Suppressor macrophage treated with lipopolysaccharide for 1 hour (primary cell): ENCODE results near the gene SEMA5A.

Source experiments
- DNase-seq, 3 donors: peaks; one replicate each; pipeline ENCODE4 v3.0.0-alpha.2; 2020 to 2022

SEMA5A gene

DNA sequence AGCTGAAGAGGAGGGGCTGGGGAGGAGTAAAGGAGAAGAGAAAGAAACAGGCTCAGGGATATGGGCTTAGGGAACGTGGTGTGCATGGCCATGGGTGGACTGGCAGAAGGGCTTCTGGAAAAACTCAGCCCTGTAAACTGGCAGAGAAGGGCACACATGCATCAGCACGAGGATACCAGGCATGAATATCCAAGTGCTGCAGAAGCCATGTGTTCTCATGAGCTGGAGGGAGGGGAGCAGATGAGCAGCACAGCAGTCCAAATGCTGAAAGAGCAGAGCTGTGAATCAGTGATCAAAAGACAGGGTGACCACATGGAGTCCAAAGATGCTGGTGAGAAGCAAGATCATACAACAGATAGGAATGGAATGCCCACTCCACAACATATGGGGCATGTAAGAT, 72.3 kb downstream of the SEMA5A start:
- DNase-seq, result no peak

DNA sequence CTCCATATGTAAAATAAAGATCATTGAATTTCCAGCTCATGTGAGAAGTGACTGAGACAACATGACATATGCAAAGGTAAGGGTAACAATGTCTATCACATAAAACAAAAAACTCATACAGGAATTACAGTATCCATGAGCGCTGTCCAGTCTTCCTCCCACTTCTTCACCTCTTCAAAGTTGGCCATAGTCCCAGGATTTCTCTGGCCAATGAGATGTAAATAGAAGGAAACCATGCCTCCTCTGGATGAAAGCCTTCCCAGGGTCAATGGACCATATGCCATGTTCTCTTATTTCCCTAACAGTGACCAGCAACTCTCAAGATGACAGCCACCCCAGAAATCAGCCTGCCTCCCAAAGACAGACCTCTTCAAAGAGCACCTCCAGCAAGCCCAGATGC, 75.5 kb downstream of the SEMA5A start:
- DNase-seq, result no peak

DNA sequence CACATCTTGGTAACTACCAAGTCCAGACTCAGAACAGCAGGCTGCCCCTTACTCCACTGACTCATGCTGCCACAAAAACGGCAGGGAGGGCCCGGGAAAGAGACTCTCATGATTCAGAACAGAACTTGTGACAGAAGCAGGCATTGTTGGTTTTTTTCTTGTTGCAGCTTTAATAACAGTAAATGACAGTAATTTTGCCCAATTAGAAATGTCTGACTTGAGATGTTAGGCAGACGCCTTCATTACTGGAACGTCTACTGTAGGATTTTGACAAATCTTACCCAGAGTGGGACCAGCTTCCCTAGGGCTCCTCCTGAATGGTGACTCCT, 77.9 kb downstream of the SEMA5A start:
- peak in 2 of 3 donors; percentile 3 to 22 for DNase-seq

- no peak for DNase-seq
Observed at GRCh38 chr5:9467199-9468059, 78.4 kb downstream of the SEMA5A start.

DNA sequence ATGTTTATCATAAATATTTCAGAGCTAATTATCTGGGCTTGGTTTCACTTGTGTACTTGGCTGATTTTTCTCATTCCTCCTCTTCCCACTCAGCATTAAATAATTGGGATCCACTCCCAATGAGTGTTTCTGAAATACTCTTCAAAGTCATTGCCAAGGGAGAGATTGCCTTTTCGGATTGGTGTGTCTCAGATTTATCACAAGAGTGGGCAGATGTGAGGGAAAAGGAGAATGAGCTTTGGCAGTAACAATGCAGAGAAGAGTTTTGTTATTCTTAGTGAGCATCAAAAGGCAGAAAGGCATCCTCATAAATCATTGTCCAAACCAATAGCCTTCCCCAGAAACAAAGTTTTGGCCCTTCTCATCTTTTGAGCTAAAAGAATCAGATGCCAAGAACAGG, 79.2 kb downstream of the SEMA5A start:
- no peak for DNase-seq

GRCh38 chr5:9464478-9464877, 81.4 kb downstream of the SEMA5A start:
- no peak for DNase-seq

DNA sequence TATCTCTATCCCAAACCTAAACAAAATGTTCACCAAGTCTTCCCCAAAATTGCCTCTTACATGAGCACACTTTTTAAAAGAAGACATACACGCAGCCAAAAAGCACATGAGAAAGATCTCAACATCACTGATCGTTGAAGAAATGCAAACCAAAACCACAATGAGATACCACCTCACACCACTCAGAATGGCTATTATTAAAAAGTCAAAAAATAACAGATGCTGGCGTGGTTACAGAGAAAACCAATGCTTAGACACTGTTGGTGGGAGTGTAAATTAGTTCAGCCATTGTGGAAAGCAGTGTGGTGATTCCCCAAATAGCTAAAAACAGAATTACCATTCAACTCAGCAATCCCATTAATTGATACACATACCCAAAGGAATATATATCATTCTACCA, 83.8 kb downstream of the SEMA5A start:
- DNase-seq, result no peak

DNA sequence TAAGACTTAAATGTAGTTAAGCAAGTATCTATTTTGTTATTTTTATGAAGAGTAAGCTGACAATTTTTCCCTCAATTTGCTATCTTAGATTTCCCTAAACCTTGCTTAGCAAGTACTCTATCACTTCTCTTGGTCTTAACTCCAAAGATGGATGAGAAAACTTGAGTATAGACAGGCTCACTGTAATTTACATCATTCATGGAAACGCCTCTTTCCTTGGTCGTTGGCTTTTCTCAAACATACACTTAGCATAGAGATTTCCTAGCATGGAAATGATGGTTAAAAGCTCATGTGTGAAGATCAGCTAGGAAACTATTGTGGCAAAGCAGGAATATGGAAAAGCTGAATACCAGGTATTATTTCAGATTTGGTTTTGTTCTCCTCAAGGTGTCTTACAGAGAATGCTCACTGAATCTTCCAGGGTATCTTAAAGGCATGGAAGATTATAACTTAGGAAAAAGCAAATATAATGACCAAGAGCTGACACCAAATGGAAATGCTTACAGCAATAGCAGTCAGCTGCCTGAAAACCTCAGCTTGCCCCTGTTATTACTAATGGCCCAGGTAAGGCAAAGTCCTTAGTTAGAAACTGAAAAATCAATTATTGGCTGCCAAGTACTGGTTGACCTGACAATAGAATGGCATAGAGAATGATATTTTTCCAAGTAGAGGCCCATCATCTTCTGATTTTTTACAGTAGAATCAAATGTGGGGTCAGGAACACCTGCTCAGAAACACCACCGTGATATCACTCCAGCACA, 84.8 kb downstream of the SEMA5A start:
- DNase-seq, result no peak

GRCh38 chr5:9456435-9457042, 89.3 kb downstream of the SEMA5A start:
- DNase-seq, result no peak

DNA sequence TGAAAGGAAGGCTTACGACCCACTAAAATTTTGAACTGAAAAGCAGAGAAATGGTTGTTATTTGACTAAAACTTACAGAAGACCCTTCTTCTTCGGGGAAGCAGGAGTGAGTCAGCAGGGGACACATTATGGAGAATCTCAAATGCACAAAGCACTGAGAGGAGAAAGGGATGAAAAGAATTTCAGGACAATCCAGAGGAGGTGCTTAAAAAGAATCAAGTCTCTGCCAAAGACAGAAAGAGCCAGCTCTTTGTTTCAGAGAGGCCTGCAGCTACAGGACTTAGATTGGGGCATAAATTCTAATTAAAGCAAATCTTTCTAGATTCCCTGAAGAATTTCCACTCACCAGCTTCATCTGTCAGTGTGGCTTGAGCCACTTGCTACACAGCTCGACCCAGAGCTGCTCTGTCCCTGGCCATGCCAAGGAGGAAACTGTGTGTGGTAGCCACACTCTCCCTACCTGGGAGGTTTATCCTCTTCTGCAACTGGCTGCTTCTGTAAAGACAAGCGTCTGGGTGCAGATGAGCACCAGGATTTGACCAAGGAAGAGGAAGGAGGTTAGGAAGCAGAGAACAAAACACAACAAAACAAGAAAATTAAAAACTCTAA, 89.9 kb downstream of the SEMA5A start:
- DNase-seq, result no peak

- DNase-seq, result no peak
Observed at GRCh38 chr5:9454491-9454890, 91.4 kb downstream of the SEMA5A start.

GRCh38 chr5:9454012-9454481, 91.8 kb downstream of the SEMA5A start:
- DNase-seq, result peak in 2 of 3 donors; percentile 15 to 34

- no peak for DNase-seq
Observed at GRCh38 chr5:9453480-9454011, 92.3 kb downstream of the SEMA5A start.

- DNase-seq, result no peak
Observed at GRCh38 chr5:9452181-9452580, 93.7 kb downstream of the SEMA5A start.

- DNase-seq, result no peak
Observed at GRCh38 chr5:9451037-9451436, 94.8 kb downstream of the SEMA5A start.

- peak; percentile 19 to 64 (median 51) for DNase-seq
Observed at GRCh38 chr5:9447691-9448090, 98.2 kb downstream of the SEMA5A start.

- peak in 1 of 3 donors; percentile 45 for DNase-seq
Observed at GRCh38 chr5:9445826-9446388, 100.0 kb downstream of the SEMA5A start.

- no peak for DNase-seq
Observed at GRCh38 chr5:9444346-9444745, 101.5 kb downstream of the SEMA5A start.

- no peak for DNase-seq
Observed at GRCh38 chr5:9441610-9442009, 104.3 kb downstream of the SEMA5A start.

GRCh38 chr5:9440517-9440916, 105.4 kb downstream of the SEMA5A start:
- DNase-seq, result no peak

- DNase-seq, result no peak
Observed at GRCh38 chr5:9439531-9440292, 106.2 kb downstream of the SEMA5A start.
